ENCODE measurements around the gene KCNK15.

GRCh38 chr20:44742304-44743079, 3.2 kb upstream of the KCNK15 start:
- TF ChIP-seq CTCF (IDR thresholded peaks at IDR 0.05; ENCODE audit: low read depth, low read length), result no peak
- TF ChIP-seq EZH2phosphoT487 (IDR thresholded peaks at IDR 0.05; ENCODE audit: low read depth), result no peak

Data from OCI-LY3 (cell line).